ENCODE results near the gene KDM4F.

DNA sequence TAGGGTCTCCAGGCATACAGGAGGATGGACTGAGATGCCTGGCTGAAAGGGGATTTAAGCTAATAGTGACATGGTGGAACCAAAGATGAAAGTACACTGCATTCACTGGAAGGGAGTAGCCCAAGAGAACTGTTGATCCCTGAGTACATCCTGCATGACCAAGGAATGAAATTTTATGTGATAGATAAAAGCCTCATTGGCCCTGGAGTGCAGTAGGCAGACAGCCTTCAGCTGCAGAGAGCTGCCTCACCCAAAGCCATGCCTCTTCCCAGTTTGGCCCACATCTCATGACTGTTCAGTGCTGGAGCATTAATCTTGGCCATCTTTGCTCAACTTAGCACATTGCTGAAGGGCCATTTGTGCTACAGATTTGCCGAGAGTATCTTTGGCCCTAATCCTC is 16.2 kb upstream of the KDM4F start:
- no peak for TF ChIP-seq EZH2 (IDR thresholded peaks at IDR 0.05)
- TF ChIP-seq POLR2AphosphoS5 (IDR thresholded peaks at IDR 0.05; ENCODE audit: borderline replicate concordance, low read depth, low read length), result no peak
- TF ChIP-seq FOXP2 (optimal IDR thresholded peaks at IDR 0.05; ENCODE audit: control extremely low read depth, extremely low read length, insufficient read depth), result no peak

Data from SK-N-MC (cell line).